Measurements from ENCODE around the gene MIER2. TPM values are rescaled to one million over a fixed set of nuclear protein-coding genes. Genes with fewer than 3 reads are reported as not detected.
"Not testable (repeated sequence)": the region's sequence is repeated elsewhere in the genome, so short reads cannot be mapped to it uniquely, and the experiment has no call there.

Gene MIER2
- total RNA-seq, 1 donor from 2014 or later = 34.2 TPM

- Mint-ChIP-seq H3K27me3 (ENCODE audit: insufficient read depth) (peaks cover 2% of the 10 kb centered on the region), H3K4me3 (no peak overlapping the region), H3K36me3 (ENCODE audit: low read depth) (no peaks in the 10 kb centered on the region), H3K4me1 (ENCODE audit: low read depth) (no peaks in the 10 kb centered on the region), H3K27ac (no peak overlapping the region), H3K9me3 (no peaks in the 10 kb centered on the region)
- no peak for DNase-seq (ENCODE audit: low spot score)
- intact Hi-C loops (cut with micrococcal nuclease) = no loop called here
Measured at GRCh38 chr19:364496-365287, 20.1 kb upstream of the MIER2 start.

GRCh38 chr19:362683-363082 lies 18.1 kb upstream of the MIER2 start:
- Mint-ChIP-seq H3K4me1 (ENCODE audit: low read depth) (no peaks in the 10 kb centered on the region), H3K36me3 (ENCODE audit: low read depth) (no peaks in the 10 kb centered on the region), H3K9me3 (no peaks in the 10 kb centered on the region), H3K4me3 (no peak overlapping the region), H3K27ac (no peak overlapping the region), H3K27me3 (ENCODE audit: insufficient read depth) (no peaks in the 10 kb centered on the region)
- DNase-seq (ENCODE audit: low spot score) = no peak
- intact Hi-C loops (cut with micrococcal nuclease) = no loop called here

- no peaks in the 10 kb centered on the region for H3K36me3 Mint-ChIP-seq (ENCODE audit: low read depth)
- no peaks in the 10 kb centered on the region for H3K4me1 Mint-ChIP-seq (ENCODE audit: low read depth)
- no peak overlapping the region for H3K4me3 Mint-ChIP-seq
- no peaks in the 10 kb centered on the region for H3K27me3 Mint-ChIP-seq (ENCODE audit: insufficient read depth)
- H3K27ac Mint-ChIP-seq = no peak overlapping the region
- peaks cover 4% of the 10 kb centered on the region for H3K9me3 Mint-ChIP-seq
- no peak for DNase-seq (ENCODE audit: low spot score)
- intact Hi-C loops (cut with micrococcal nuclease) = no loop called here
Measured at GRCh38 chr19:362154-362553, 17.6 kb upstream of the MIER2 start.

GRCh38 chr19:359653-359925 lies 15.0 kb upstream of the MIER2 start:
- intact Hi-C loops (cut with micrococcal nuclease) = no loop called here
- H3K9me3 Mint-ChIP-seq = peaks cover 11% of the 10 kb centered on the region
- no peak overlapping the region for H3K4me3 Mint-ChIP-seq
- no peaks in the 10 kb centered on the region for H3K36me3 Mint-ChIP-seq (ENCODE audit: low read depth)
- H3K27ac Mint-ChIP-seq = no peak overlapping the region
- no peaks in the 10 kb centered on the region for H3K4me1 Mint-ChIP-seq (ENCODE audit: low read depth)
- H3K27me3 Mint-ChIP-seq (ENCODE audit: insufficient read depth) = no peaks in the 10 kb centered on the region
- no peak for DNase-seq (ENCODE audit: low spot score)

GRCh38 chr19:355536-355935 lies 10.9 kb upstream of the MIER2 start:
- H3K4me3 Mint-ChIP-seq; DNase-seq (ENCODE audit: low spot score); H3K36me3 Mint-ChIP-seq (ENCODE audit: low read depth); H3K4me1 Mint-ChIP-seq (ENCODE audit: low read depth); H3K27me3 Mint-ChIP-seq (ENCODE audit: insufficient read depth); H3K27ac Mint-ChIP-seq; intact Hi-C loops (cut with micrococcal nuclease): not testable (repeated sequence)
- H3K9me3 Mint-ChIP-seq = peaks cover 32% of the 10 kb centered on the region

GRCh38 chr19:355134-355533 lies 10.5 kb upstream of the MIER2 start:
- Mint-ChIP-seq H3K36me3 (ENCODE audit: low read depth) (peaks cover 3% of the 10 kb centered on the region), H3K27ac (no peak overlapping the region), H3K9me3 (peaks cover 32% of the 10 kb centered on the region), H3K4me3 (no peak overlapping the region), H3K4me1 (ENCODE audit: low read depth) (peaks cover 4% of the 10 kb centered on the region), H3K27me3 (ENCODE audit: insufficient read depth) (peaks cover 2% of the 10 kb centered on the region)
- no peak for DNase-seq (ENCODE audit: low spot score)
- intact Hi-C loops (cut with micrococcal nuclease) = no loop called here

GRCh38 chr19:351976-352625 lies 7.5 kb upstream of the MIER2 start:
- H3K4me3 Mint-ChIP-seq = no peak overlapping the region
- peaks cover 27% of the 10 kb centered on the region for H3K9me3 Mint-ChIP-seq
- no peak overlapping the region for H3K27ac Mint-ChIP-seq
- peaks cover 2% of the 10 kb centered on the region for H3K27me3 Mint-ChIP-seq (ENCODE audit: insufficient read depth)
- H3K36me3 Mint-ChIP-seq (ENCODE audit: low read depth) = peaks cover 3% of the 10 kb centered on the region
- peaks cover 4% of the 10 kb centered on the region for H3K4me1 Mint-ChIP-seq (ENCODE audit: low read depth)
- intact Hi-C loops (cut with micrococcal nuclease) = no loop called here
- no peak for DNase-seq (ENCODE audit: low spot score)

- H3K36me3 Mint-ChIP-seq (ENCODE audit: low read depth) = peaks cover 7% of the 10 kb centered on the region
- H3K27me3 Mint-ChIP-seq (ENCODE audit: insufficient read depth) = peaks cover 7% of the 10 kb centered on the region
- H3K4me1 Mint-ChIP-seq (ENCODE audit: low read depth) = peaks cover 20% of the 10 kb centered on the region
- H3K4me3 Mint-ChIP-seq = no peak overlapping the region
- no peak for DNase-seq (ENCODE audit: low spot score)
- no peak overlapping the region for H3K27ac Mint-ChIP-seq
- peaks cover 9% of the 10 kb centered on the region for H3K9me3 Mint-ChIP-seq
- intact Hi-C loops (cut with micrococcal nuclease) = no loop called here
Measured at GRCh38 chr19:347946-348861, 3.6 kb upstream of the MIER2 start.

GRCh38 chr19:345320-345879 lies 804 bp upstream of the MIER2 start:
- Mint-ChIP-seq H3K27ac (peak overlapping the region; percentile 11), H3K4me1 (ENCODE audit: low read depth) (peaks cover 42% of the 10 kb centered on the region), H3K27me3 (ENCODE audit: insufficient read depth) (peaks cover 5% of the 10 kb centered on the region), H3K36me3 (ENCODE audit: low read depth) (peaks cover 12% of the 10 kb centered on the region), H3K9me3 (no peaks in the 10 kb centered on the region), H3K4me3 (peak overlapping the region; percentile 82)
- DNase-seq (ENCODE audit: low spot score) = no peak
- intact Hi-C loops (cut with micrococcal nuclease) = no loop called here

GRCh38 chr19:343941-344624 lies 513 bp downstream of the MIER2 start:
- peak overlapping the region; percentile 42 for H3K27ac Mint-ChIP-seq
- peak overlapping the region; percentile 84 for H3K4me3 Mint-ChIP-seq
- H3K4me1 Mint-ChIP-seq (ENCODE audit: low read depth) = peaks cover 56% of the 10 kb centered on the region
- intact Hi-C loops (cut with micrococcal nuclease) = loop anchor here (5.0 kb wide), 1 partner anchor 163 kb away; the partner anchor contains the start of gene TPGS1
- H3K9me3 Mint-ChIP-seq = no peaks in the 10 kb centered on the region
- no peak for DNase-seq (ENCODE audit: low spot score)
- H3K36me3 Mint-ChIP-seq (ENCODE audit: low read depth) = peaks cover 17% of the 10 kb centered on the region
- H3K27me3 Mint-ChIP-seq (ENCODE audit: insufficient read depth) = peaks cover 5% of the 10 kb centered on the region

GRCh38 chr19:343451-343931 lies 1.1 kb downstream of the MIER2 start:
- H3K9me3 Mint-ChIP-seq = no peaks in the 10 kb centered on the region
- no peak for DNase-seq (ENCODE audit: low spot score)
- peaks cover 5% of the 10 kb centered on the region for H3K27me3 Mint-ChIP-seq (ENCODE audit: insufficient read depth)
- intact Hi-C loops (cut with micrococcal nuclease) = loop anchor here (5.0 kb wide), 1 partner anchor 164 kb away; the partner anchor contains the start of gene TPGS1
- peak overlapping the region; percentile 42 for H3K27ac Mint-ChIP-seq
- H3K4me1 Mint-ChIP-seq (ENCODE audit: low read depth) = peaks cover 60% of the 10 kb centered on the region
- H3K36me3 Mint-ChIP-seq (ENCODE audit: low read depth) = peaks cover 21% of the 10 kb centered on the region
- peak overlapping the region; percentile 84 for H3K4me3 Mint-ChIP-seq

GRCh38 chr19:342801-343421 lies 1.7 kb downstream of the MIER2 start:
- no peaks in the 10 kb centered on the region for H3K9me3 Mint-ChIP-seq
- H3K4me3 Mint-ChIP-seq = peak overlapping the region; percentile 84
- peaks cover 64% of the 10 kb centered on the region for H3K4me1 Mint-ChIP-seq (ENCODE audit: low read depth)
- intact Hi-C loops (cut with micrococcal nuclease) = loop anchor here (5.0 kb wide), 1 partner anchor 164 kb away; the partner anchor contains the start of gene TPGS1
- peak overlapping the region; percentile 29 for H3K27ac Mint-ChIP-seq
- DNase-seq (ENCODE audit: low spot score) = no peak
- H3K36me3 Mint-ChIP-seq (ENCODE audit: low read depth) = peaks cover 26% of the 10 kb centered on the region
- H3K27me3 Mint-ChIP-seq (ENCODE audit: insufficient read depth) = peaks cover 5% of the 10 kb centered on the region

Data from activated T-helper 1 cell treated with anti-CD3 and anti-CD28 coated beads, Interleukin-12 subunit alpha, Interleukin-12 subunit beta, Interleukin-2, Interleukin-4 antibody, amounts not matched to agents 30 ng/mL and 10 ng/mL and 1 ng/mL, durations not matched to agents 14 hours and 24 hours and 36 hours (primary cell).